ENCODE measurements around the gene MID1.

MID1 gene

GRCh38 chrX:10480861-10481260, 139.5 kb downstream of the MID1 start:
- no peak overlapping the region for H3K27ac Mint-ChIP-seq
- peaks cover 6% of the 10 kb centered on the region for H3K4me1 Mint-ChIP-seq
- no peaks in the 10 kb centered on the region for H3K27me3 Mint-ChIP-seq
- H3K36me3 Mint-ChIP-seq: no peaks in the 10 kb centered on the region
- H3K9me3 Mint-ChIP-seq: no peaks in the 10 kb centered on the region
- no peak overlapping the region for H3K4me3 Mint-ChIP-seq
- no peak for ATAC-seq

- H3K4me1 Mint-ChIP-seq: peaks cover 6% of the 10 kb centered on the region
- no peak overlapping the region for H3K27ac Mint-ChIP-seq
- H3K9me3 Mint-ChIP-seq: no peaks in the 10 kb centered on the region
- no peaks in the 10 kb centered on the region for H3K36me3 Mint-ChIP-seq
- H3K27me3 Mint-ChIP-seq: no peaks in the 10 kb centered on the region
- no peak overlapping the region for H3K4me3 Mint-ChIP-seq
- no peak for ATAC-seq
Measured at GRCh38 chrX:10479508-10479907, 140.9 kb downstream of the MID1 start.

GRCh38 chrX:10477525-10477924, 142.9 kb downstream of the MID1 start:
- no peak for ATAC-seq
- no peaks in the 10 kb centered on the region for H3K9me3 Mint-ChIP-seq
- no peaks in the 10 kb centered on the region for H3K36me3 Mint-ChIP-seq
- H3K27ac Mint-ChIP-seq: no peak overlapping the region
- no peaks in the 10 kb centered on the region for H3K27me3 Mint-ChIP-seq
- H3K4me3 Mint-ChIP-seq: no peak overlapping the region
- H3K4me1 Mint-ChIP-seq: peaks cover 6% of the 10 kb centered on the region

GRCh38 chrX:10474913-10475568, 145.3 kb downstream of the MID1 start:
- H3K4me1 Mint-ChIP-seq: no peaks in the 10 kb centered on the region
- no peak overlapping the region for H3K4me3 Mint-ChIP-seq
- H3K9me3 Mint-ChIP-seq: no peaks in the 10 kb centered on the region
- no peaks in the 10 kb centered on the region for H3K36me3 Mint-ChIP-seq
- no peaks in the 10 kb centered on the region for H3K27me3 Mint-ChIP-seq
- no peak for ATAC-seq
- no peak overlapping the region for H3K27ac Mint-ChIP-seq

GRCh38 chrX:10474510-10474909, 145.9 kb downstream of the MID1 start:
- Mint-ChIP-seq H3K36me3 (no peaks in the 10 kb centered on the region), H3K9me3 (no peaks in the 10 kb centered on the region), H3K27me3 (no peaks in the 10 kb centered on the region), H3K27ac (no peak overlapping the region), H3K4me1 (no peaks in the 10 kb centered on the region), H3K4me3 (no peak overlapping the region)
- no peak for ATAC-seq

- Mint-ChIP-seq H3K36me3 (no peaks in the 10 kb centered on the region), H3K27me3 (no peaks in the 10 kb centered on the region), H3K27ac (no peak overlapping the region), H3K4me3 (no peak overlapping the region), H3K9me3 (no peaks in the 10 kb centered on the region), H3K4me1 (peaks cover 8% of the 10 kb centered on the region)
- ATAC-seq: no peak
Measured at GRCh38 chrX:10471418-10471817, 149.0 kb downstream of the MID1 start.

- H3K36me3 Mint-ChIP-seq: no peaks in the 10 kb centered on the region
- no peak for ATAC-seq
- no peak overlapping the region for H3K27ac Mint-ChIP-seq
- H3K4me1 Mint-ChIP-seq: peaks cover 8% of the 10 kb centered on the region
- H3K27me3 Mint-ChIP-seq: no peaks in the 10 kb centered on the region
- H3K9me3 Mint-ChIP-seq: no peaks in the 10 kb centered on the region
- H3K4me3 Mint-ChIP-seq: no peak overlapping the region
Measured at GRCh38 chrX:10470009-10470408, 150.4 kb downstream of the MID1 start.

GRCh38 chrX:10467793-10468192, 152.6 kb downstream of the MID1 start:
- no peaks in the 10 kb centered on the region for H3K9me3 Mint-ChIP-seq
- peaks cover 8% of the 10 kb centered on the region for H3K4me1 Mint-ChIP-seq
- H3K4me3 Mint-ChIP-seq: no peak overlapping the region
- peak; percentile 56 for ATAC-seq
- no peaks in the 10 kb centered on the region for H3K36me3 Mint-ChIP-seq
- H3K27me3 Mint-ChIP-seq: no peaks in the 10 kb centered on the region
- H3K27ac Mint-ChIP-seq: no peak overlapping the region

GRCh38 chrX:10465254-10465653, 155.1 kb downstream of the MID1 start:
- H3K27me3 Mint-ChIP-seq: no peaks in the 10 kb centered on the region
- no peak for ATAC-seq
- no peaks in the 10 kb centered on the region for H3K36me3 Mint-ChIP-seq

GRCh38 chrX:10457092-10457491, 163.3 kb downstream of the MID1 start:
- Mint-ChIP-seq H3K4me1 (no peaks in the 10 kb centered on the region), H3K36me3 (peaks cover 5% of the 10 kb centered on the region)

More at GRCh38 chrX:10465254-10465653, 155.1 kb downstream of the MID1 start:
- H3K27ac Mint-ChIP-seq: no peak overlapping the region
- H3K9me3 Mint-ChIP-seq: no peaks in the 10 kb centered on the region
- peaks cover 8% of the 10 kb centered on the region for H3K4me1 Mint-ChIP-seq
- H3K4me3 Mint-ChIP-seq: no peak overlapping the region

GRCh38 chrX:10453945-10454344, 166.4 kb downstream of the MID1 start:
- no peaks in the 10 kb centered on the region for H3K9me3 Mint-ChIP-seq
- no peaks in the 10 kb centered on the region for H3K27me3 Mint-ChIP-seq
- H3K36me3 Mint-ChIP-seq: peaks cover 5% of the 10 kb centered on the region
- H3K4me3 Mint-ChIP-seq: no peak overlapping the region
- H3K4me1 Mint-ChIP-seq: no peaks in the 10 kb centered on the region
- no peak overlapping the region for H3K27ac Mint-ChIP-seq
- ATAC-seq: no peak

More at GRCh38 chrX:10457092-10457491, 163.3 kb downstream of the MID1 start:
- no peak overlapping the region for H3K27ac Mint-ChIP-seq
- no peak overlapping the region for H3K4me3 Mint-ChIP-seq
- no peaks in the 10 kb centered on the region for H3K9me3 Mint-ChIP-seq
- no peaks in the 10 kb centered on the region for H3K27me3 Mint-ChIP-seq
- no peak for ATAC-seq

GRCh38 chrX:10450959-10451355, 169.4 kb downstream of the MID1 start:
- Mint-ChIP-seq H3K27ac (no peak overlapping the region), H3K27me3 (no peaks in the 10 kb centered on the region)
- ATAC-seq: no peak

GRCh38 chrX:10450229-10450958, 170.0 kb downstream of the MID1 start:
- ATAC-seq: no peak
- H3K4me3 Mint-ChIP-seq: no peak overlapping the region
- H3K27me3 Mint-ChIP-seq: no peaks in the 10 kb centered on the region
- no peaks in the 10 kb centered on the region for H3K9me3 Mint-ChIP-seq
- no peak overlapping the region for H3K27ac Mint-ChIP-seq
- H3K4me1 Mint-ChIP-seq: no peaks in the 10 kb centered on the region
- peaks cover 5% of the 10 kb centered on the region for H3K36me3 Mint-ChIP-seq

More at GRCh38 chrX:10450959-10451355, 169.4 kb downstream of the MID1 start:
- Mint-ChIP-seq H3K4me3 (no peak overlapping the region), H3K9me3 (no peaks in the 10 kb centered on the region), H3K4me1 (no peaks in the 10 kb centered on the region), H3K36me3 (peaks cover 5% of the 10 kb centered on the region)

GRCh38 chrX:10447564-10448214, 172.7 kb downstream of the MID1 start:
- H3K9me3 Mint-ChIP-seq: no peaks in the 10 kb centered on the region
- no peak for ATAC-seq
- H3K4me3 Mint-ChIP-seq: no peak overlapping the region
- H3K36me3 Mint-ChIP-seq: no peaks in the 10 kb centered on the region
- H3K27me3 Mint-ChIP-seq: peaks cover 2% of the 10 kb centered on the region
- H3K4me1 Mint-ChIP-seq: no peaks in the 10 kb centered on the region
- no peak overlapping the region for H3K27ac Mint-ChIP-seq

- ATAC-seq: no peak
- H3K4me3 Mint-ChIP-seq: no peak overlapping the region
- H3K27me3 Mint-ChIP-seq: peaks cover 36% of the 10 kb centered on the region
- H3K27ac Mint-ChIP-seq: no peak overlapping the region
- no peaks in the 10 kb centered on the region for H3K36me3 Mint-ChIP-seq
- H3K9me3 Mint-ChIP-seq: no peaks in the 10 kb centered on the region
- no peaks in the 10 kb centered on the region for H3K4me1 Mint-ChIP-seq
Measured at GRCh38 chrX:10444204-10444603, 176.2 kb downstream of the MID1 start.

GRCh38 chrX:10441464-10441863, 178.9 kb downstream of the MID1 start:
- ATAC-seq: no peak
- peaks cover 37% of the 10 kb centered on the region for H3K27me3 Mint-ChIP-seq
- H3K36me3 Mint-ChIP-seq: no peaks in the 10 kb centered on the region
- H3K27ac Mint-ChIP-seq: no peak overlapping the region
- H3K4me3 Mint-ChIP-seq: no peak overlapping the region
- no peaks in the 10 kb centered on the region for H3K4me1 Mint-ChIP-seq
- H3K9me3 Mint-ChIP-seq: no peaks in the 10 kb centered on the region

Measured in stimulated activated memory B cell treated with anti-CD40 and anti-IgM and Interleukin-4, amounts not matched to agents 10 μg/mL and 1 μg/mL and 100 μg/mL, for 72 hours (primary cell).